HCT116 (cell line): ENCODE data around the gene SOX6. TPM values are rescaled to one million over a fixed set of nuclear protein-coding genes. Genes with fewer than 3 reads are reported as not detected.

Experiments used
- ATAC-seq: fragments of 200-7000 bp; cut with Tn5 transposase; 2 replicates; pipeline ENCODE4 v1.9.1; 2020; ENCODE audit warnings: mild to moderate bottlenecking, moderate library complexity
- BruUV-seq: library from RNA; stranded (reverse); fragments of 400-500 nt; replicated peaks from 2 replicates; lab custom pipeline; 2021; lab: Mats Ljungman, UMichigan
- CTCF ChIA-PET: fragments of 300-600 bp; sonication (Branson Sonifier 250); formaldehyde crosslinking; loops from one replicate; lab custom pipeline; 2021; ENCODE audit warnings: antibody characterized with exemption; lab: Charles Lee
- POLR2A ChIA-PET: fragments of 300-600, 350-600 bp; sonication (Branson Sonifier 250); formaldehyde crosslinking; loops from one replicate; lab custom pipeline; 2021; ENCODE audit warnings: antibody characterized with exemption; lab: Charles Lee
- RAD21 ChIA-PET, 2 experiments: fragments of 300-600 bp; sonication (Branson Sonifier 250); formaldehyde crosslinking; loops; one replicate each; lab custom pipeline; 2023; ENCODE audit warnings: low total read pairs in 2 of 2; ENCODE audit not compliant: uncharacterized antibody in 2 of 2, unreplicated experiment in 2 of 2, low non-redundant PET in 1 of 2; lab: Charles Lee
- DNase-seq: peaks from one replicate; pipeline ENCODE4 v3.0.0-alpha.2; 2010; ENCODE audit warnings: low read depth, low spot score
- H2AFZ ChIP-seq: fragments of 200-600 bp; shearing (Covaris generic), sonication (generic); 2 replicates; pipeline ENCODE4 v1.6.1; 2017; ENCODE audit warnings: low read depth, mixed run types, mixed read lengths, antibody characterized with exemption, low read length; ENCODE audit not compliant: poor library complexity, severe bottlenecking
- H3K27ac ChIP-seq: 2 replicates; pipeline ENCODE4 v1.5.1; 2012; ENCODE audit warnings: low read depth, low read length
- H3K27me3 ChIP-seq: fragments of 200-600 bp; sonication (generic); 2 replicates; pipeline ENCODE4 v1.6.1; 2016; ENCODE audit warnings: mixed run types, low read length, mixed read lengths; ENCODE audit not compliant: insufficient read depth
- H3K36me3 ChIP-seq, 2 experiments: fragments of 200-500 bp in 1 of 2; fragments of 200-600 bp in 1 of 2; sonication (Bioruptor generic) in 1 of 2; sonication (generic) in 1 of 2; 2 replicates each; pipeline versions ENCODE4 v1.5.1 to v1.6.1; 2014 to 2016; ENCODE audit warnings: low read length in 2 of 2, inconsistent platforms in 1 of 2, mixed read lengths in 1 of 2, mixed run types in 1 of 2; ENCODE audit not compliant: insufficient read depth in 2 of 2, control insufficient read depth in 1 of 2
- H3K4me1 ChIP-seq, 2 experiments: fragments of 200-600 bp in 1 of 2; sonication (generic) in 1 of 2; 2 replicates each; pipeline versions ENCODE4 v1.5.1 to v1.6.1; 2012 to 2017; ENCODE audit warnings: low read length in 2 of 2, inconsistent platforms in 1 of 2, mild to moderate bottlenecking in 1 of 2, mixed read lengths in 1 of 2, mixed run types in 1 of 2, moderate library complexity in 1 of 2; ENCODE audit not compliant: insufficient read depth in 2 of 2, control insufficient read depth in 1 of 2
- H3K4me2 ChIP-seq: fragments of 200-600 bp; sonication (generic); 2 replicates; pipeline ENCODE4 v1.6.1; 2017; ENCODE audit warnings: mixed run types, low read length, mixed read lengths
- H3K4me3 ChIP-seq, 2 experiments: fragments of 200-600 bp in 1 of 2; sonication (generic) in 1 of 2; replicated peaks in 1 of 2; 2 replicates each; pipeline ENCODE4 v1.5.1; 2011 to 2016; ENCODE audit warnings: low read length in 2 of 2, control low read depth in 1 of 2, low read depth in 1 of 2, mild to moderate bottlenecking in 1 of 2, mixed read lengths in 1 of 2, mixed run types in 1 of 2
- H3K79me2 ChIP-seq: fragments of 200-600 bp; sonication (generic); 2 replicates; pipeline ENCODE4 v1.6.1; 2017; ENCODE audit warnings: mild to moderate bottlenecking, mixed run types, low read length, moderate library complexity, mixed read lengths; ENCODE audit not compliant: insufficient read depth
- H3K9ac ChIP-seq: fragments of 200-600 bp; sonication (generic); 2 replicates; pipeline ENCODE4 v1.6.1; 2016; ENCODE audit warnings: low read length, mixed read lengths
- H3K9me2 ChIP-seq: fragments of 200-600 bp; sonication (generic), shearing (Covaris generic); 2 replicates; pipeline ENCODE4 v1.6.1; 2017; ENCODE audit warnings: mixed run types, mild to moderate bottlenecking, moderate library complexity; ENCODE audit not compliant: insufficient read depth
- H3K9me3 ChIP-seq, 2 experiments: fragments of 200-500 bp in 1 of 2; fragments of 200-600 bp in 1 of 2; sonication (Bioruptor generic) in 1 of 2; sonication (generic) in 1 of 2; 2 replicates each; pipeline ENCODE4 v1.6.1; 2014 to 2017; ENCODE audit warnings: low read length in 2 of 2, mixed read lengths in 2 of 2, inconsistent platforms in 1 of 2, low read depth in 1 of 2, mild to moderate bottlenecking in 1 of 2, mixed run types in 1 of 2, moderate library complexity in 1 of 2; ENCODE audit not compliant: control insufficient read depth in 1 of 2, insufficient read depth in 1 of 2
- H4K20me1 ChIP-seq: fragments of 200-600 bp; sonication (generic), shearing (Covaris generic); 2 replicates; pipeline ENCODE4 v1.6.1; 2017; ENCODE audit warnings: mixed run types, mild to moderate bottlenecking, moderate library complexity; ENCODE audit not compliant: insufficient read depth
- ELF1 ChIP-seq: IDR thresholded peaks from 2 replicates; pipeline ENCODE4 v1.6.1; 2012; ENCODE audit warnings: low read depth, borderline replicate concordance
- EZH2 ChIP-seq: fragments of 200-600 bp; sonication (generic); IDR thresholded peaks from 2 replicates; pipeline ENCODE4 v1.6.1; 2017; ENCODE audit warnings: antibody characterized with exemption, mixed run types
- JUND ChIP-seq: IDR thresholded peaks from 2 replicates; pipeline ENCODE4 v1.6.1; 2012
- MAX ChIP-seq: IDR thresholded peaks from 2 replicates; pipeline ENCODE4 v1.6.1; 2012
- POLR2A ChIP-seq: IDR thresholded peaks from 2 replicates; pipeline ENCODE4 v1.7.0; 2011; ENCODE audit warnings: borderline replicate concordance; ENCODE audit not compliant: insufficient read depth, insufficient read length; ENCODE audit errors: extremely low read depth
- POLR2AphosphoS5 ChIP-seq: IDR thresholded peaks from 2 replicates; pipeline ENCODE4 v1.6.1; 2011; ENCODE audit warnings: mild to moderate bottlenecking, low read depth, low read length, moderate library complexity
- RAD21 ChIP-seq: IDR thresholded peaks from 2 replicates; pipeline ENCODE4 v1.6.1; 2012; ENCODE audit warnings: low read depth, mild to moderate bottlenecking
- REST ChIP-seq: IDR thresholded peaks from 2 replicates; pipeline ENCODE4 v1.6.1; 2012; ENCODE audit warnings: low read depth
- SIN3A ChIP-seq: IDR thresholded peaks from 2 replicates; pipeline ENCODE4 v1.6.1; 2012; ENCODE audit warnings: low read depth
- YY1 ChIP-seq: IDR thresholded peaks from 2 replicates; pipeline ENCODE4 v1.6.1; 2011; ENCODE audit warnings: low read length, low read depth, moderate library complexity, mild to moderate bottlenecking; ENCODE audit not compliant: insufficient replicate concordance; ENCODE audit errors: extremely low read depth
- ZFX ChIP-seq: fragments of 450-650 bp; IDR thresholded peaks from 2 replicates; pipeline ENCODE4 v1.6.1; 2017
- ZNF274 ChIP-seq: fragments of 200-500 bp; sonication (Bioruptor generic); IDR thresholded peaks from 2 replicates; pipeline ENCODE4 v1.6.1; 2014; ENCODE audit warnings: mild to moderate bottlenecking, low read depth, low read length, inconsistent platforms
- intact Hi-C: fragments of 100-400 bp; cut with micrococcal nuclease; formaldehyde crosslinking; loops from 2 replicates; pipeline ENCODE4 v1.10.0; 2022
- total RNA-seq: library from RNA; stranded (reverse); gene quantifications from one replicate; pipeline ENCODE4 v1.2.1, GENCODE V29; 2021; ENCODE audit not compliant: unreplicated experiment
- TF ChIP-seq, protein P1 (sequence below): IDR thresholded peaks from 2 replicates; pipeline ENCODE4 v1.6.1; 2012

The SOX6 gene
- total RNA-seq, 1 experiment from 2014 or later, result 0.81 TPM

DNA sequence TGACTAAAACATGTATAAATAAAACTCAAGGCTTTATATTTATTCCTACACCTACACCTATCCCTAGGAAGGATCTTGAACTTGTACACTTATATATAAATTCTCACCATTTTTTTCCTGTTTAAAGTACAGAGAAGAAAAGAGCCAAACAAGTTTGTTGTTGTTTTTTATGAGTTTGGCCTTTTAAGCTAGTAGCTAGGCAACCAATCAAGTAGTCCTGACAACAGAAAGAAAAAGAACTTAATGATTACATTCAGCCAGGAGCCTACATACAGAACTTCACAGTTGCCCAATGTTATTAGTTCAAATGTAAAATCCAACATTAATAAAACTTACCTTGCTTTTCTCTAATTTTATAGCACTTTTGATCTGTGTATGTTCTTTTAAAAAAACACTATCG lies 316.2 kb downstream of the SOX6 start:
- H3K9me2 ChIP-seq, result no peaks in the 10 kb centered on the region
- no peak overlapping the region for H3K9ac ChIP-seq
- no peak overlapping the region for H3K27ac ChIP-seq
- DNase-seq (no peak), ATAC-seq (no peak)
- intact Hi-C loops, result no loop called here
- no peaks in the 10 kb centered on the region for H3K36me3 ChIP-seq
- ChIA-PET POLR2A (no interaction called here), RAD21 (no interaction called here), CTCF (interaction anchor here (1.0 kb wide), 1 partner anchor 11 kb away, joined by 3 read pairs; no protein-coding TSS in a partner anchor)
- H3K27me3 ChIP-seq, result peaks cover 21% of the 10 kb centered on the region
- no peaks in the 10 kb centered on the region for H3K79me2 ChIP-seq
- no TSS peak for BruUV-seq
- H3K4me1 ChIP-seq, result no peaks in the 10 kb centered on the region
- no peaks in the 10 kb centered on the region for H4K20me1 ChIP-seq
- H3K9me3 ChIP-seq, result no peaks in the 10 kb centered on the region
- no peak overlapping the region for H3K4me3 ChIP-seq
- H2AFZ ChIP-seq, result no peak overlapping the region
- no peak overlapping the region for H3K4me2 ChIP-seq
- TF ChIP-seq REST (no peak), POLR2AphosphoS5 (no peak), ZFX (no peak), POLR2A (no peak), EZH2 (no peak), ELF1 (no peak), ZNF274 (no peak), JUND (no peak), RAD21 (no peak), MAX (no peak), YY1 (no peak), SIN3A (no peak)
- TF ChIP-seq, protein P1, sequence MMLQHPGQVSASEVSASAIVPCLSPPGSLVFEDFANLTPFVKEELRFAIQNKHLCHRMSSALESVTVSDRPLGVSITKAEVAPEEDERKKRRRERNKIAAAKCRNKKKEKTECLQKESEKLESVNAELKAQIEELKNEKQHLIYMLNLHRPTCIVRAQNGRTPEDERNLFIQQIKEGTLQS, result no peak
